GM12878 (cell line): Measurements from ENCODE around the gene BEST4. TPM values are rescaled to one million over a fixed set of nuclear protein-coding genes. Genes with fewer than 3 reads are reported as not detected.

ENCODE experiments used
- ATAC-seq: fragments of 200-7000 bp; cut with Tn5 transposase; 3 replicates; pipeline ENCODE4 v1.9.1; 2020; ENCODE audit warnings: mild to moderate bottlenecking, moderate library complexity
- BruUV-seq: library from RNA; stranded (reverse); fragments of 400-500 nt; replicated peaks from 2 replicates; lab custom pipeline; 2021; lab: Mats Ljungman, UMichigan
- CTCF ChIA-PET: fragments of 300-600 bp; sonication (Branson Sonifier 250); formaldehyde crosslinking; extraction: SDS; loops from one replicate; lab custom pipeline; 2021; ENCODE audit warnings: inconsistent platforms; lab: Yijun Ruan, JAX
- POLR2A ChIA-PET: fragments of 350-600 bp; formaldehyde crosslinking; extraction: SDS; loops from one replicate; lab custom pipeline; 2021; ENCODE audit warnings: inconsistent platforms; lab: Charles Lee
- RAD21 ChIA-PET: fragments of 300-600 bp; sonication (Branson Sonifier 250); formaldehyde crosslinking; loops from one replicate; lab custom pipeline; 2023; ENCODE audit warnings: antibody characterized with exemption; ENCODE audit not compliant: unreplicated experiment; lab: Charles Lee
- SMC1A ChIA-PET: fragments of 300-600 bp; sonication (Branson Sonifier 250); formaldehyde crosslinking; loops from one replicate; lab custom pipeline; 2023; ENCODE audit not compliant: unreplicated experiment, uncharacterized antibody; lab: Charles Lee
- DNase-seq: peaks from one replicate; pipeline ENCODE4 v3.0.0-alpha.2; 2011; ENCODE audit warnings: low read depth, low spot score
- FAIRE-seq: peaks from 3 replicates; lab custom pipeline; 2011; peaks lifted over from hg19 to GRCh38; lab: Jason Lieb, UNC
- H2AFZ ChIP-seq: 2 replicates; pipeline ENCODE4 v1.6.0; 2011; ENCODE audit warnings: low read depth, low read length, control low read depth; ENCODE audit not compliant: control insufficient read depth
- H3K27ac ChIP-seq: 2 replicates; pipeline ENCODE4 v1.5.1; 2011; ENCODE audit warnings: control low read depth; ENCODE audit not compliant: control insufficient read depth, insufficient read depth
- H3K27me3 ChIP-seq, 2 experiments: replicated peaks in 1 of 2; 2 replicates each; pipeline versions ENCODE4 v1.6.0 to v1.6.1; 2011; ENCODE audit warnings: low read length in 1 of 2; ENCODE audit not compliant: control insufficient read depth in 2 of 2, insufficient read depth in 2 of 2
- H3K36me3 ChIP-seq, 2 experiments: 2 replicates each; pipeline ENCODE4 v1.5.1; 2011; ENCODE audit warnings: low read length in 1 of 2; ENCODE audit not compliant: control insufficient read depth in 2 of 2, insufficient read depth in 2 of 2
- H3K4me1 ChIP-seq: 2 replicates; pipeline ENCODE4 v1.6.1; 2011; ENCODE audit warnings: mild to moderate bottlenecking, low read length, moderate library complexity, mixed read lengths; ENCODE audit not compliant: control insufficient read depth, insufficient read depth
- H3K4me2 ChIP-seq: 2 replicates; pipeline ENCODE4 v1.6.0; 2011; ENCODE audit warnings: control low read depth; ENCODE audit not compliant: control insufficient read depth, insufficient read depth
- H3K4me3 ChIP-seq: fragments of 200-600 bp; sonication (generic); 2 replicates; pipeline ENCODE4 v1.5.1; 2016
- H3K79me2 ChIP-seq: 2 replicates; pipeline ENCODE4 v1.6.0; 2011; ENCODE audit warnings: low read length; ENCODE audit not compliant: control insufficient read depth, insufficient read depth
- H3K9ac ChIP-seq: 2 replicates; pipeline ENCODE4 v1.8.0; 2011; ENCODE audit warnings: low read length, control low read depth, mixed read lengths; ENCODE audit not compliant: control insufficient read depth, insufficient read depth
- H3K9me3 ChIP-seq: replicated peaks from 3 replicates; pipeline ENCODE4 v1.5.1; 2011; ENCODE audit warnings: mild to moderate bottlenecking, low read length; ENCODE audit not compliant: control insufficient read depth, insufficient read depth
- H4K20me1 ChIP-seq: 2 replicates; pipeline ENCODE4 v1.6.0; 2011; ENCODE audit not compliant: control insufficient read depth, insufficient read depth
- CBX3 ChIP-seq: fragments of 200-600 bp; sonication (generic); IDR thresholded peaks from 2 replicates; pipeline ENCODE4 v1.6.1; 2016; ENCODE audit warnings: low read depth, borderline replicate concordance
- CREB1 ChIP-seq: IDR thresholded peaks from 2 replicates; pipeline ENCODE4 v1.6.1; 2012; ENCODE audit warnings: low read depth, mild to moderate bottlenecking, inconsistent platforms
- CUX1 ChIP-seq: IDR thresholded peaks from 2 replicates; pipeline ENCODE4 v1.6.1; 2012; ENCODE audit warnings: improper control_type of control experiment, low read depth, low read length; ENCODE audit not compliant: insufficient replicate concordance
- EED ChIP-seq: sonication (generic); IDR thresholded peaks from 2 replicates; pipeline ENCODE4 v1.6.1; 2016; ENCODE audit warnings: antibody characterized with exemption, low read depth
- ELK1 ChIP-seq: IDR thresholded peaks from 2 replicates; pipeline ENCODE4 v1.6.1; 2012; ENCODE audit warnings: low read depth, low read length, improper control_type of control experiment
- FOXM1 ChIP-seq: IDR thresholded peaks from 2 replicates; pipeline ENCODE4 v1.6.1; 2012; ENCODE audit warnings: low read depth, mild to moderate bottlenecking, inconsistent platforms, low read length, moderate library complexity
- MAX ChIP-seq: IDR thresholded peaks from 2 replicates; pipeline ENCODE4 v1.6.1; 2012; ENCODE audit warnings: low read depth, low read length, improper control_type of control experiment
- MLLT1 ChIP-seq: fragments of 450-650 bp; IDR thresholded peaks from 2 replicates; pipeline ENCODE4 v1.6.1; 2016; ENCODE audit warnings: mild to moderate bottlenecking
- MTA2 ChIP-seq: fragments of 450-650 bp; IDR thresholded peaks from 2 replicates; pipeline ENCODE4 v1.6.1; 2016; ENCODE audit warnings: low read depth, mild to moderate bottlenecking, moderate library complexity
- RAD51 ChIP-seq: fragments of 450-650 bp; IDR thresholded peaks from 2 replicates; pipeline ENCODE4 v1.6.1; 2016; ENCODE audit warnings: moderate library complexity, mild to moderate bottlenecking, inconsistent platforms
- ZBTB33 ChIP-seq: fragments of 450-650 bp; IDR thresholded peaks from 2 replicates; pipeline ENCODE4 v1.6.1; 2017; ENCODE audit warnings: mild to moderate bottlenecking
- ZNF274 ChIP-seq: IDR thresholded peaks from one replicate; pipeline ENCODE4 v1.8.0; 2011; ENCODE audit not compliant: insufficient read length, insufficient read depth
- WGBS: methylation state at CpG from one replicate; pipeline ENCODE4 v1.1.6; 2016; ENCODE audit warnings: low lambda C conversion rate; ENCODE audit not compliant: insufficient replicate concordance, insufficient coverage; ENCODE audit errors: missing lambda C conversion rate; 5-methylcytosine and 5-hydroxymethylcytosine counted together
- in situ Hi-C: fragments of 300-500 bp; cut with MboI; formaldehyde crosslinking; loops from 9 replicates; pipeline ENCODE4 v1.14.3; 2018; ENCODE audit warnings: mixed read lengths
- intact Hi-C: fragments of 100-400 bp; cut with micrococcal nuclease; formaldehyde crosslinking; loops from one replicate; pipeline ENCODE4 v1.14.2; 2022; ENCODE audit not compliant: unreplicated experiment
- polyA plus RNA-seq, 11 experiments: library from polyadenylated mRNA; depleted of rRNA in 4 of 11; unstranded in 6 of 11; stranded (reverse) in 5 of 11; fragments of >200 nt; fragmentation: Nextera tagmentation in 4 of 11; fragmentation: Illumina TruSeq in 1 of 11; extraction: Ambion mirVana in 4 of 11; extraction: Trizol in 1 of 11; gene quantifications; 1 replicate in 1 of 11; 2 replicates in 10 of 11; pipeline versions ENCODE4 v1.2.1 to v1.2.3, GENCODE V29; 2011 to 2016; ENCODE audit warnings: inconsistent platforms in 2 of 11, missing spikeins in 2 of 11, low read depth in 1 of 11
- total RNA-seq, 4 experiments: library from RNA; depleted of rRNA in 3 of 4; stranded (reverse); fragments of >200 nt in 3 of 4; fragmentation: Illumina TruSeq in 1 of 4; extraction: Trizol in 1 of 4; gene quantifications; 2 replicates each; pipeline versions ENCODE4 v1.2.1 to v1.2.3, GENCODE V29; 2013 to 2021

BEST4 gene
- total and polyA plus RNA-seq, 10 of the 15 experiments (the other 5 are each of a cell fraction or from before 2014, with no cell fraction given) = 0.06 to 1.3 (median 0.42) TPM

- Histone ChIP-seq H3K27me3 (no peaks in the 10 kb centered on the region), H3K27ac (no peak overlapping the region), H3K4me2 (no peak overlapping the region), H2AFZ (no peak overlapping the region), H3K79me2 (no peaks in the 10 kb centered on the region), H4K20me1 (no peaks in the 10 kb centered on the region), H3K9me3 (no peaks in the 10 kb centered on the region), H3K4me1 (peaks cover 7% of the 10 kb centered on the region), H3K9ac (no peak overlapping the region), H3K36me3 (no peaks in the 10 kb centered on the region; a peak in 1 of 4 replicates), H3K4me3 (no peak overlapping the region)
- DNase-seq (no peak), FAIRE-seq (no peak), ATAC-seq (no peak)
- 98% methylated on average over 2 of the region's 2 CpGs for WGBS
- SMC1A ChIA-PET = interaction anchor here (0.7 to 5.9 kb wide), 4 partner anchors 8 to 86 kb away, joined by 3 to 52 read pairs (median 4); partner anchors contain the start of genes BTBD19, DYNLT4 and PLK3
- RAD21 ChIA-PET = interaction anchor here (1.4 to 3.2 kb wide), 2 partner anchors 17 to 96 kb away, joined by 4 to 23 read pairs; partner anchors contain the start of gene PLK3
- POLR2A ChIA-PET = interaction anchor here (1.0 to 5.9 kb wide), 6 partner anchors 8 to 95 kb away, joined by 3 to 56 read pairs (median 16); partner anchors contain the start of genes BEST4, BTBD19, DYNLT4 and PLK3
- CTCF ChIA-PET = interaction anchor here (0.8 to 4.7 kb wide), 7 partner anchors 9 to 675 kb away, joined by 3 to 45 read pairs (median 6); partner anchors contain the start of genes BTBD19, DYNLT4, PLK3 and RNU5D-1
- intact Hi-C loops = loop anchor here (5.0 kb wide), 1 partner anchor 40 kb away; the partner anchor contains the start of gene RPS8
- in situ Hi-C loops = no loop called here
- no TSS peak for BruUV-seq
- no peak for TF ChIP-seq FOXM1
- TF ChIP-seq EED = no peak
- no peak for TF ChIP-seq ZBTB33
- no peak for TF ChIP-seq CBX3
- TF ChIP-seq MAX = no peak
- TF ChIP-seq RAD51 = no peak
- no peak for TF ChIP-seq ZNF274
- no peak for TF ChIP-seq MLLT1
- TF ChIP-seq CREB1 = no peak
- TF ChIP-seq MTA2 = no peak
- TF ChIP-seq CUX1 = no peak
- TF ChIP-seq ELK1 = no peak
Observed at GRCh38 chr1:44817307-44817706, 29.3 kb upstream of the BEST4 start.
